GM18508 (cell line): ENCODE results near the gene SLC16A11.
"Not testable (repeated sequence)": the region's sequence is repeated elsewhere in the genome, so short reads cannot be mapped to it uniquely, and the experiment has no call there.

Experiments
- ATAC-seq: cut with Tn5 transposase; IDR thresholded peaks from one replicate; pipeline ENCODE4 v1.9.1; 2021; ENCODE audit warnings: moderate number of reproducible peaks; ENCODE audit not compliant: insufficient read depth, unreplicated experiment

The SLC16A11 gene

DNA sequence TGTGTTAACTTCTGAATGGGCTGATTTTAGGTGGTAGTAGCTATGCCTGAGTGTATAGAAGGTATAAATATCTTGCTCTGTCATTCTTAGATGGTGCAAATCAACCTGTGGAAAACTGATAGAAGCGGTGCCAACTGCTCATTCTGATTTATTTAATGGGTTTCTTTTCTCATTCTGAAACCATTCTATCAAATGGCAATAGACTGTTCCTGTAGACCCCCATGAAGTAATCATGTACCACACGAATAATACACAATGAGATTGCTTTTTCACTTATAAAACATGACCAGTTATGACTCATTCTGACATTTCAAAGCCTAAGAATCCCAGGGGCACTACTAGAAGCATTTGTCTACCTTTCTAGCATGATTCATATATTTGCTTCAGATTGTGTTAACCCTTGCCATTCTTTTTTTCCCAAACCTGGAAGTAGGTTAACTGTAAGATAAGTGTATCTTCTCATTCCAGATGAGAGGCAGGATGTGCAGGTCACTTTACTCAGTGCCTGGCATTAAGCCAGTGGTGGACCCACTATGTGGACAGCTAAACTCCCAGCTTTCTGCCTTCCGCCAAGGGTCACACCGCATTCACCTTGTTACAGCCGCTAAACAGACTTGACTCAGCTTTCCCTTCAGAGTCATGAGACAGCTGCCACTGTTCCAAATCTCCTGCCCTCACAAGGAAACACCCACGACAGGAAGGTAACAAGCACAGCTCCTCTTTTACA is 16.4 kb upstream of the SLC16A11 start:
- no peak for ATAC-seq

DNA sequence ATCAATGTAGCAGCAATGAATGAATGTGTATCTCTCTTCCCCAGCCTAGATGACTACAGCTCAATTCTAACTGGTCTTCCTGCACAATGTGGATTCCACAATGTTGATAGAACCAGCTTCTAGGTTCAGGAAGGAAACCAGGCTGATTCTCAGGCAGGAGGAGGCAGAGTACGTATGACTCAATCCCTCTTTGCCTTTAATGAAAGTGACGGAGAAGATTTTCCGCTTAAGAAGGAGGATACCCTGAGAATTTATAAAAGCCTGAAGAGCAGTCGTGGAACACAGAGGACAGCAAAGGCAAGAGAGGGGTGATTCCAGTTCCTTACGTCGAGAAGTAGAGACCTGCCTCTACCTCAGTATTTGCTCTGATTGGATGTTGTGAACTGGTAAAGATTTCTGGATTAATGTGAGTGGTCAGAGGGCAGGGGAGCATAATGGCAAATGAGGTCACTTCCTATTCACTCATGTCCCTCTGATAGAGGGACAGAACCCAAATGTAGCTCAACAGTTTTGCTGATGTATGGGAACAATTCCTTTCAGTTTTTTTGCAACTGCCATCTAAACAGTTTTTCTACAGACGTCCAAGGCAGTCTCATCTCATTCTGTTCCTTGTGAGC is 15.0 kb upstream of the SLC16A11 start:
- ATAC-seq: no peak

DNA sequence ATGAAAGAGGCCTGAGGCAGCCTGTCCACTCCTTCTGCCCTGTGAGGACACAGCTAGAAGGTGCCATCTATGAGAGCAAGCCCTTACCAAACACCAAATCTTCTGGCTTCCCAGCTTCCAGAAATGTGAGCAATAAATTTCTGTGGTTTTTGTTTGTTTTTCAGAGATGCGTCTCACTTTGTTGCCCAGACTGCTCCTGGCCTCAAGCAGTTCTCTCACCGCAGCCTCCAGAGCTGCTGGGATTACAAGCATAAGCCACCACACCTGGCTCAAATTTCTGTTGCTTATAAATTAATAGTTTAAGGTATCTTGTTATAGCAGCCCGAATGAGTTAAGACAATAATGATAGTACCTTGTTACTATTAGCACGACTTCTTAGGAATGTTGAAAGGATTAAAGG is 12.5 kb upstream of the SLC16A11 start:
- ATAC-seq: no peak

DNA sequence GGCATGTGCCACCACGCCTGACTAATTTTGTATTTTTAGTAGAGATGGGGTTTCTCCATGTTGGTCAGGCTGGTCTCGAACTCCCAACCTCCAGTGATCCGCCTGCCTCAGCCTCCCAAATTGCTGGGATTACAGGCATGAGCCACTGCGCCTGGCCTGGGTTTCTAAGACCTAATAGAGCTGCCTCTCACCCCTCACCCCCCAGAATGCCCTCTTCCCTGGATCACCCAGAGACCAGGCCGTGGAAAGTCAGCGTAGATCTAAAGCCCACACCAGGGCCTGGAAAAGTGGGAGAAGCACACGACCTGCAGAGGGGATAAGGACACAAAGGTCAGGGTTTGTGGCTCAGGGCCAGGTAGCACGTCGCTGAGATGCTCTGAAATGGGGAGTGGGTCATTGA is 6.7 kb upstream of the SLC16A11 start:
- ATAC-seq: not testable (repeated sequence)

DNA sequence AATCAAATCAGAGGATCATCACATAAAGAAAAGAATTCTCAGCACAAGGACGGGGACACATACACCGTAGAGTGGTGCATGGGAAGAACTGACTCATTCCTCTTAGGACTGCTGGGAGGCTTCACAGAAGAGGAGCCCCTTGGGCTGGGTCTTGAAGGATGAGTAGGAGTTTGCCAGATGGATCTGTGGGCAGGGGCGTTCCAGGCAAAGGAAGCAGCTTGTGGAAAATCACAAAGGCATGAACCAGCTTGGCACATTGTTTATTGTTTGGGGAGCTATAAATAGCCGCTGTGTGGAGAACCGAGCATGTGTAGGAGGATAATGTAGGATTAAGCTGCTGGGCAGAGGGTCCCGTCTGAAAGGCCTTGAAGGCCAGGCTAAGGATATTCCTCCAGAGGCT is 5.1 kb upstream of the SLC16A11 start:
- no peak for ATAC-seq

DNA sequence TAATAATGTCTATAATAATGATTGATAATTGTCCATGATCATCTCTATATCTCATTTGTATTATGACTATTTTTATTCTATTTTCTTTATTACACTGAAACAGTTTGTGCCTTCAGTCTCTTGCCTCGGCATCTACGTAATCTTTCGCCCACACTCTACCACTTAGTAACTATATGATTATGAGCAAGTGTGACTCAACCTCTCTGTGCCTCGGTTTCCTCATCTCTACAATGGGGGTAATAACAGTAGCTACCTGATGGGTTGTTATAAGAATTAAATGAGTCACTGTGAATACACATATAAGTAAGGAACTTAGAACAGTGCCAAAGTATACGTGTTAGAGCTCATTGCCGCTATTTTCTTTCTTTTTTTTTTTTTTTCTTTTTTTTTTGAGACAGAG is 3.7 kb upstream of the SLC16A11 start:
- no peak for ATAC-seq

DNA sequence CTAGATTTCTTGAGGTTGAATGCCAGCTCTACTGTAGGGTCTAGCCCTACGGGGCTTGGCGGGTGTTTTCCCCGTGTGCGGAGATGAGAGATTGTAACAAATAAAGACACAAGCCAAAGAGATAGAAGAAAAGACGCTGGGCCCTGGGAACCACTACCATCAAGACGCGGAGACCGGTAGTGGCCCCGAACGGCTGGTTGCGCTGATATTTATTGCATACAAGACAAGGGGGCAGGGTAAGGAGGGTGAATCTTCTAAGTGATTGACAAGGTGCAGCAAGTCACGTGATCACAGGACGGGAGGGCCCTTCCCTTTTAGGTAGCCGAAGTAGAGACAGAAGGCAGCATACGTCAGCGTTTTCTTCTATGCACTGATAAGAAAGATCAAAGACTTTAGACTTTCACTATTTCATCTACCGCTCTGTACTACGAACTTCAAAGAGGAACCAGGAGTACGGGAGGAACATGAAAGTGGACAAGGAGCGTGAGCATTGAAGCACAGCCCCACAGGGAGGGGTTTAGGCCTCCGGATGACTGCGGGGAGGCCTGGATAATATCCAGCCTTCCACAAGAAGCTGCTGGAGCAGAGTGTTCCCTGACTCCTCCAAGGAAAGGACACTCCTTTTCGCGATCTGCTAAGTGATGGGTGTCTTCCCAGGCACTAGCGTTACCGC is 3.0 kb upstream of the SLC16A11 start:
- not testable (repeated sequence) for ATAC-seq

DNA sequence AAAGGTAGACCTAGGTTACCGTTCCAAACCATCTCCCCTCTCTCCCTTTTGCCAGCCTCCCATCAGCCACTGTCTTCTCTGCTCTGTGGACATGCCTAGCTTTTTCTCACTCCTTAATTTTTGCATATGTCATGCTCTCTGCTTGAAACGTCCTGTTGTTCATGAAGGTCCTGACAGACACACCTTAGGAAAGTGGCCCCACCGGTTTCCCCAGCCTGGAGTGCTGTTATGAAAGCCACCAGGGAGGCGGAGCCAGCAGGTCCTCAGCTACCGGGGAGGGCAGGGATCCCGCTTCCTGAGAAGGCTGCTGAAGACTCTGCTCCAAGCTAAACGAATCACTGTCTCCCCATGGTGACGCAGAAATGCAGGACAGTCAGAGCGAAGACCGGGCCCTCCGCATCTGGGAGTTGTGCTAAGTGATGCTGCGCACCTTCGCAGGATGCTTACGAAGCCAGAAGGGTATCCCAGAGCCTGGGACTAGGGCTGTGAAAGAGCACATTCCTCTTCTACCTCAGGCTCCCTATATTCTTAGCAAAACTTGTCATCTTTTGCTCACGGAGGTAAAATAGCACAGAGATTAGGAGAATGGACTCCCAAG is 2.3 kb upstream of the SLC16A11 start:
- ATAC-seq: no peak

DNA sequence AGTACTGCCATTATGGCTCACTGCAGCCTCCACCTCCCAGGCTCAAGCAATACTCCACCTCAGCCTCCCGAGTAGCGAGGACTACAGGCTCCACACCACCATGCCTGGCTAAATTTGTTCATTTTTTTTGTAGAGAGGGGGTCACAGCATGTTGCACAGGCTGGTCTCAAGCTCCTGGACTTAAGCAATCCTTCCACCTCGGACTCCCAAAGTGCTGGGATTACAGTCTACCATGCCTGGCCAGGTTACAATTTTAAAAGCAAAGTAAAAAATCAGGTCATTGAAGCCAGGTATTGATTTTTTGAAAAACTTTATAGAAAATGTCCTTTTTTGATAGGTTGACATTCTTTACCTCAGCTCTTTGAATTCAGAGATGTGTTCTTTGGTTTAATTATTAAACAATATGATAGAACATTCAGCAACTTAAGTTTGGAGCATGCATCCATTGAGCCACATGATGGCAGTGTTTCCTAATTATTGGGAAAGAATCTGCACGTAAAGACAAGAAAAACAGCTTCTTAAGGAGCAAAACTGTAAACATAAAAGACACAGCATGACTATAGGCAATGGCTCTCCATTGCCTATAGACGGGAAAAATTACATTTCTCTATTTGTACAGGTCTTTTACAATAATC is 1.7 kb upstream of the SLC16A11 start:
- no peak for ATAC-seq

DNA sequence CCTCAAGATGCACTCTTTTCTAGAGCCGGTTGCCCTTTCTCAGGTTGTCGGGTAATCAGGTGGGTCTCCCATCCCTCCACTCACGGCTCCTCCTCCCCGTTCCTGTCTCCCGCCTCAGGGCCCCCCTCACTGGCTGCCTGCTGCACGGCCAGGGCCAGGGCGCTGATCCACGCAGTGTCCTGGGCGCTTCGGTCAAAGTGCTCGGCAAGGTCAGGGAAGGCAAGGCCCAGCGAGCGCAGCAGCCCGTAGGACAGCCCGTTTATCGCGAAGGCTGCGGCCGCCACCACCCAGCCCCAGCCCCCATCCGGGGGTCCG is 753 bp downstream of the SLC16A11 start:
- ATAC-seq: no peak

DNA sequence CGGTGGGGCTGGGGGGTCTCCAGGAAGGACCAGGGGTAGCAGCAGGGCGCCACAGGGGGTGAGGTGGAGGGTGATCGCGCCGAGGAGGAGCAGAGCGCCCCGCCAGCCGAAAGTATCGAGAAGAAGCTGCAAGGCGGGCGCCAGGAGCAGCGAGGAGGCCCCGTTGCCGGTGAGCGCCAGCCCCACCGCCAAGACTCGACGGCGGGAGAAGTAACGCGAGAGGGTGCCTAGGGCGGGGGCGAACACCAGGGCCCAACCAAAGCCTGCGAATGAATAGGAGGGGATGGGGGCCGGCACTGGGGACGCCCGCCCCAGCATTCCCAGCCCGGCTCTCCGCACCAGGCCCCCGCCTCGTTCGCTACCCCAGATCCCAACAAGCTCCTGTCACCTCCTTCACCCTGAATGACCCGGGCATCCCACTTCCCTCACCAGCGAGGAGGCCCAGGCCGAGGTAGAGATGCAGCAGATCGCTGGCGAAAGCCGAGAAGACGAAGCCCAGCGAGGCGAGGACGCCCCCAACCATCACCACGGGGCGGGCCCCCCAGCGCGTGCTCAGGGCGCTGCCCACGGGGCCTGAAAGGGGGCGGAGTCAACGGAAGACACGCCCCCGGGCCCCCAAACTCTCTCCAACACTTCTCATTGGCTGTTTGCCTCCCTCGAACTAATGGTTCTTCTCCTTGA is 1.3 kb downstream of the SLC16A11 start:
- ATAC-seq: no peak

DNA sequence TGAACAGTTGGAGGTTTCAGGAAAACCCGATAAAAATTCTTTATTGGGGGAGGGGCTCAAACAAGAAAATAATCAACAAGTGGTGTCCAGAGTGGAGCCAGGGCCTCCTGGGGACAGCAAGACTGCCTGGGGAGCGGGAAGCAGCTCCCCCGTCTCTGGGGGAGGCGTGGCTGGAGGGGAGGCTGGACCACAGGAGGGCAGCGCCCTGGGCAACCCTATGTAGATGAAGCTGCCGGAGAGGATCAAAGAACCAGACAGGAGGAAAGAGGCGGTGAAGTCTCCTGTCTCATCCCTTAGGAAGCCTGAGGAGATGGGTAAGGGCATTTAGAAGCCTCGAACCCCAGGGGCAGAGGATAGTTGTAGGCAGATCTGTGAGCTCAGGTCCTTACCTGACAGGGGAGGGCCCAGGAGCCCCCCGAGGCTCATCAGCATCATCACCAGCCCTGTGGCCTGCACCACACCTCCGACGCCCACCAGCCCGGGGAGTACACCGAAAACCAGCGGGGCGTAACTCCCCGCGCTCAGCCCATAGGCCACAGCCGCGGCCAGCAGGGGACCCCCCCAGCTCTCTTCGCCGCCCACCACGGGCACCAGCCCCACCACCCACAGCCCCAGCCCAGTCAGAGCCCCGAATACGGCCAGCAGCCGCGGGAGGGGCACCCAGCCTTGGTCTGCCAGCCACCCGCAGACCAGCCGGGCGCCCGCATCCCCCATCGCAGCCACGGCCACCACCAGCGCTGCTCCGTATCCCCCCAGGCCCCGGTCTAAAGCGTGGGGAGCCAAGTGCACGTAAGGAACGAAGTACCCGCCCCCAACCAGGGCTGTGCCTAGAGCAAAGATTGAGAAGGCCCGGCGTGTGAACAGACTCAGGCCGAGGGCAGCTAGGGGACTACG is 2.0 kb downstream of the SLC16A11 start:
- no peak for ATAC-seq

DNA sequence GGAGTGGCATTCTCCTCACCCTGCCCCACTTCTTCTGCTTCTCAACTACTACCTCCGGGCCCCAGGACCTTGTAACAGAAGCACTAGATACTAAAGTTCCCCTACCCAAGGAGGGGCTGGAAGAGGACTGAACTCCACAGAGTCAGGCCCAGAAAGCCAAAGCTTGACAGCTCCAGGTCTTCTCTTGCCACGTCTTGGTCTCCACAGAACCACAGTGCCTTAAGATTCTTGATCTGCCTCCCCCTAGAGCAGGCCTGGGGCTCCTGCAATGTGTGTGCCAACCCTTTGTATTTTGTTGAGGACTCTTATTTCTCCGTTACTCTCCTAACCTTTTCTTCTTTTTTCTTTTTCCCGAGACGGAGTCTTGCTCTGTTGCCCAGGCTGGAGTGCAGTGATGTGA is 4.1 kb downstream of the SLC16A11 start:
- no peak for ATAC-seq

DNA sequence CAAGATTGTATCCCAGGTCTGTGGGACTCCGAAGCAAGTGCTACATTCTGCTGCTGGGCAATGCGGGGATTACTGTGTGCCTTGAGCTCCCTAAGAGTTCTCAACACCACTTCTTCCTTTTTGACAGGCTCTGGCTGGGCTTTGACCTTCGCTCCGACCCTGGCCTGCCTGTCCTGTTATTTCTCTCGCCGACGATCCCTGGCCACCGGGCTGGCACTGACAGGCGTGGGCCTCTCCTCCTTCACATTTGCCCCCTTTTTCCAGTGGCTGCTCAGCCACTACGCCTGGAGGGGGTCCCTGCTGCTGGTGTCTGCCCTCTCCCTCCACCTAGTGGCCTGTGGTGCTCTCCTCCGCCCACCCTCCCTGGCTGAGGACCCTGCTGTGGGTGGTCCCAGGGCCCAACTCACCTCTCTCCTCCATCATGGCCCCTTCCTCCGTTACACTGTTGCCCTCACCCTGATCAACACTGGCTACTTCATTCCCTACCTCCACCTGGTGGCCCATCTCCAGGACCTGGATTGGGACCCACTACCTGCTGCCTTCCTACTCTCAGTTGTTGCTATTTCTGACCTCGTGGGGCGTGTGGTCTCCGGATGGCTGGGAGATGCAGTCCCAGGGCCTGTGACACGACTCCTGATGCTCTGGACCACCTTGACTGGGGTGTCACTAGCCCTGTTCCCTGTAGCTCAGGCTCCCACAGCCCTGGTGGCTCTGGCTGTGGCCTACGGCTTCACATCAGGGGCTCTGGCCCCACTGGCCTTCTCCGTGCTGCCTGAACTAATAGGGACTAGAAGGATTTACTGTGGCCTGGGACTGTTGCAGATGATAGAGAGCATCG is 5.6 kb downstream of the SLC16A11 start:
- no peak for ATAC-seq

DNA sequence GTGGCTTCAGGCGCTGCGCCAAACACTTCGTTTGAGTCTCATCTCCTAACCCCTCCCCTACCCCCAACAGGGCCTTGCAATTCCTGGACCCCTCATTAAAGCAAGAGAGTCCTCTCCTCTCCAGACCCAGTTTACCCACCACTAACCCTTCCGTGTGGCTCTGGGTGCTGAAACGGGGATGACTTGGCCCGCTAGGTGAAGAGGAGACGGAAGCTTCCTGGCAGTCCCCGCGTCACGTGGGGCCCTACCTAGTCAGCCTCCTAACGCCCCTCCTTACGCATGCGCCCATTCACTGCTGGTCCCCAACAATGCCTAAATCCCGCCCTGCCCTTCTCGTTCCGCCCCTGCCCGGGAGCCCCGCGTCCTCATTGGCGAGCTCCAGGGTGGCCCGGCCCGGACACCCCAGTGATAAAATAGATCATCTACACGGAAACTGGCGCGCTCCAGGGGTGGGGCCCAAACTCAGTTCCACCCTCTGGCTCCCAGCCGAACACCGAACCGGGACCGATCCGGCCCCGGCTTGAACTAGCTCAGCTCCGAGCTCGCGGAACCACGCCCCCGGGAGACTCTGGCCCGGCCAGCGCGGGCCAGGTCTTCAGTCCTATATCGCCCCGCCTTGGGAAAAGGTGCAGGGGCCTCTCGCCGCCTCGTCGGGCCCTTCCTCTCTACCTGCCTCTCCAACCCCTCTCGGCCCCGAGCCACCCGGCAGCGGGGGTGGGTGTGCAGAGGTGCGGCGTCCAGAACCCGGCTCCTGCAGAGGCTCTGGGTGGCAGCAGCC is 8.1 kb downstream of the SLC16A11 start, which contains the start of gene SLC16A13:
Gene SLC16A13 (plus strand): TSS at position 425 of the 778 bp plus-strand sequence. CDS start 368 bp downstream, outside the sequence.
- peak; percentile 46 for ATAC-seq

DNA sequence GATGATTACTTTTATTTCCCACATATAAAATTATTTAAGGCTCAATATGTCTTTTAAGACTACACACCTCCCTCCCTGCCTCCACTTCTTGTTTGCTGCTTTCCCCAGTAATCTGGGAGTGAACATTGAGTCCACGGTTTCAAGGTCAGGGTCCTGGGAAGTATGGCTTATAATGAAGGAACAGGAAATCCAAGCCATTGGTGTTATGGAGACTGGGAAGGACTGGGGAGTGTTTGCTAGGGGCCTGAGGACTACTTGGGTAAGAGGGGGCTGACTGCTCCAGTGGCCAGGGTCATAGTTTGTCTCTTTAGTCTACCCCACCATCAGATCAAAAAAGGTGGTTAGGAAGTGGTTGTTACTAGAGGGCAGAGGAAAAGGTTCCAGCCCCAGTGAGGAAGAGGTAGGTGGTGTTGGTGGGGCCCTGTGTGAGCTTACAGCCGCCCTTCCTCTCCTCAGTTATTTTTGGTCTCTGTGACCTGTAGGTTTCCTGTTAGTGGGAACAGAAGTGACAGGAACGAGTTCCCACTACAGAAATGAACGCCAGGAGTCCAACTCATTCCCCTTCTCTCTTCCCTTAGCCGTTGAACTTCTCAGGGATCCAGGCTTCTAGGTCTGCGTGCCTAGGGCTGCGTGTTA is 8.8 kb downstream of the SLC16A11 start:
- ATAC-seq: no peak

DNA sequence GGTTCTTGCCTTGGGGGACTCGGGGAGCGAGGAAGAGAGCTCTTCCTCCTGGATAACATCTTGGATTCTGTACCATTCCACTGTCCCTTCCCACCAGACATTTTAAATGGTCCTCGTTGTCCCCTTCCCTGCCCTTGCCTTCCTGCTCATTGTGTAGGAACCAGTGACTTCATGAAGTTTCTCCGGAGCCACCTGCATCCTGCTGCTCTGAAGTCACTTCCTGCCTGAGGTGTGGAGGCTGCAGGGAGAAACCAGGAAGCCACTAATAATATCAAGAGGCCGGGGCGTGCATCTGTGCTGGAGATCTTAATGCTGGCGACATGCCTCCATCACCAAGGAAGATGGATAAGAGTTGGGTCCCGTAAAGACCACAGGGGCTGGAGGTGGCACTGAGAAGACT is 14.2 kb downstream of the SLC16A11 start:
- ATAC-seq: no peak
